RWPE2 (cell line): ENCODE results near the gene SIX2.
A peak's percentile ranks its signal among the peaks of the same experiment; 100 is the strongest.

Experiments used
- ATAC-seq: fragments of 200-7000 bp; cut with Tn5 transposase; 3 replicates; pipeline ENCODE4 v1.9.1; 2021; ENCODE audit warnings: low read depth
- DNase-seq: peaks from one replicate; pipeline ENCODE4 v3.0.0-alpha.2; 2020; ENCODE audit warnings: low spot score
- H3K27ac ChIP-seq: fragments of 450-650 bp; 2 replicates; pipeline ENCODE4 v1.5.1; 2017; ENCODE audit warnings: mild to moderate bottlenecking; ENCODE audit not compliant: poor library complexity, severe bottlenecking
- H3K27me3 ChIP-seq: fragments of 250-450 bp; sonication (Bioruptor Pico); 2 replicates; pipeline ENCODE4 v1.5.1; 2021; ENCODE audit warnings: mild to moderate bottlenecking, moderate library complexity; ENCODE audit not compliant: insufficient read depth, poor library complexity, severe bottlenecking
- H3K36me3 ChIP-seq: fragments of 250-450 bp; sonication (Bioruptor Pico); 2 replicates; pipeline ENCODE4 v1.5.1; 2020; ENCODE audit warnings: low read depth, mild to moderate bottlenecking, moderate library complexity
- H3K4me1 ChIP-seq: fragments of 250-450 bp; sonication (Bioruptor Pico); 2 replicates; pipeline ENCODE4 v1.5.1; 2021; ENCODE audit warnings: mild to moderate bottlenecking, moderate library complexity; ENCODE audit not compliant: insufficient read depth, poor library complexity, severe bottlenecking
- H3K4me3 ChIP-seq: fragments of 250-450 bp; sonication (Bioruptor Pico); 2 replicates; pipeline ENCODE4 v1.5.1; 2021; ENCODE audit warnings: mild to moderate bottlenecking, moderate library complexity; ENCODE audit not compliant: severe bottlenecking
- H3K9me3 ChIP-seq: fragments of 250-450 bp; sonication (Bioruptor Pico); 2 replicates; pipeline ENCODE4 v1.5.1; 2021; ENCODE audit warnings: mild to moderate bottlenecking, moderate library complexity; ENCODE audit not compliant: severe bottlenecking
- TF ChIP-seq, protein P1 (sequence below): fragments of 450-650 bp; IDR thresholded peaks from one replicate; pipeline ENCODE4 v1.5.1; 2017; ENCODE audit warnings: mild to moderate bottlenecking, moderate library complexity; ENCODE audit not compliant: poor library complexity, severe bottlenecking

Gene SIX2

DNA sequence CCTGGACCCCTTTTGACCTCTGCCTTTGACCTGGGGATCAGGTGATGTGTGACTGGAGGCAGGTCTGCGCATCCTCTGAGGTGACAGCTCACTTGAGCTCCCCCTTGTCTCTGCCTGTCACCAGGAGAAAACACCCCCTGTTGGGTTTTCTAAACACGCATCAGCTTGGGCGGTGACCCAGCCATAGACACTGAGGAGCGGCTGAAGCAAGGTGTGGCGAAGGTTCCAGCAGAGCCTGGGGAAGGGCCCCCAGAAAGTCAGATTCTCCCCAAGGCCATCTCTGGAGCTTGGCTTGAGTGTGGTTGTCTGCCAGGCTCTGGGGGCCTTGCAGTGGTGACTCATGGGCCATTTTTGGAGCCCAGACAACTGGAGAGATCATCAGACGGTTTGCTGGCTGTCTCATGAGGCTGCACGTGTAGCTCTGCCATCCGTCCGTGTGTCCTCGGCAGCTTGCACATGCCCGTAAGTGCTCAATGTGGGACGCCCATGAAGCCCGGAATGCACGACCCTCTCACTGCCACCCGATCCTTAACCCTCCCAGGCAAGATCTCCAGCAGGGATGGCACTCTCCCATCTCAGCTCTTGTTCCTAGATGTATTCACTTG lies 38.3 kb downstream of the SIX2 start:
- TF ChIP-seq, protein P1, sequence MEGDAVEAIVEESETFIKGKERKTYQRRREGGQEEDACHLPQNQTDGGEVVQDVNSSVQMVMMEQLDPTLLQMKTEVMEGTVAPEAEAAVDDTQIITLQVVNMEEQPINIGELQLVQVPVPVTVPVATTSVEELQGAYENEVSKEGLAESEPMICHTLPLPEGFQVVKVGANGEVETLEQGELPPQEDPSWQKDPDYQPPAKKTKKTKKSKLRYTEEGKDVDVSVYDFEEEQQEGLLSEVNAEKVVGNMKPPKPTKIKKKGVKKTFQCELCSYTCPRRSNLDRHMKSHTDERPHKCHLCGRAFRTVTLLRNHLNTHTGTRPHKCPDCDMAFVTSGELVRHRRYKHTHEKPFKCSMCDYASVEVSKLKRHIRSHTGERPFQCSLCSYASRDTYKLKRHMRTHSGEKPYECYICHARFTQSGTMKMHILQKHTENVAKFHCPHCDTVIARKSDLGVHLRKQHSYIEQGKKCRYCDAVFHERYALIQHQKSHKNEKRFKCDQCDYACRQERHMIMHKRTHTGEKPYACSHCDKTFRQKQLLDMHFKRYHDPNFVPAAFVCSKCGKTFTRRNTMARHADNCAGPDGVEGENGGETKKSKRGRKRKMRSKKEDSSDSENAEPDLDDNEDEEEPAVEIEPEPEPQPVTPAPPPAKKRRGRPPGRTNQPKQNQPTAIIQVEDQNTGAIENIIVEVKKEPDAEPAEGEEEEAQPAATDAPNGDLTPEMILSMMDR, result no peak
- Histone ChIP-seq H3K27ac (no peak overlapping the region), H3K9me3 (no peaks in the 10 kb centered on the region), H3K27me3 (no peaks in the 10 kb centered on the region), H3K36me3 (no peaks in the 10 kb centered on the region), H3K4me3 (no peak overlapping the region), H3K4me1 (no peaks in the 10 kb centered on the region)
- no peak for DNase-seq
- no peak for ATAC-seq

DNA sequence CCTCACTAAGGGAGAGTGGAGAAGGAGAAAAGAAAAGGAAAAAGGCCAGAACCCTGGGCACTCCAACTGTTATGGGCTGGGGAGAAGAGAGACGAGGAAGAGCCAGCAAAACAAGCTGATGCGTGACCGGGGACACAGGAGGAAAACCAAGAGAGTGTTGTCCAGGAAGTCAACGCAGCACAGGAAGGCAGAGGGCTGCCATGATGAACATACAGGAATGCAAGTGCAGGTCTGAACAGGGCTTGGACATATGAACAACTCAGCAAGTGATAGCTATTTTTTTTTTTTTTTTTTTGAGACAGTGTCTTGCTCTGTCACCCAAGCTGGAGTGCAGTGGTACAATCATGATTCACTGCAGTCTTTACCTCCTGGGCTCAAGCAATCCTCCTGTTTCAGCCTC lies 39.3 kb downstream of the SIX2 start:
- TF ChIP-seq, protein P1, result no peak
- H3K9me3 ChIP-seq, result no peaks in the 10 kb centered on the region
- DNase-seq (no peak), ATAC-seq (peak; percentile 66; the same call in 2 of the 3 replicates)
- H3K36me3 ChIP-seq, result no peaks in the 10 kb centered on the region
- H3K27me3 ChIP-seq, result no peaks in the 10 kb centered on the region
- no peaks in the 10 kb centered on the region for H3K4me1 ChIP-seq
- no peak overlapping the region for H3K27ac ChIP-seq
- H3K4me3 ChIP-seq, result no peak overlapping the region

DNA sequence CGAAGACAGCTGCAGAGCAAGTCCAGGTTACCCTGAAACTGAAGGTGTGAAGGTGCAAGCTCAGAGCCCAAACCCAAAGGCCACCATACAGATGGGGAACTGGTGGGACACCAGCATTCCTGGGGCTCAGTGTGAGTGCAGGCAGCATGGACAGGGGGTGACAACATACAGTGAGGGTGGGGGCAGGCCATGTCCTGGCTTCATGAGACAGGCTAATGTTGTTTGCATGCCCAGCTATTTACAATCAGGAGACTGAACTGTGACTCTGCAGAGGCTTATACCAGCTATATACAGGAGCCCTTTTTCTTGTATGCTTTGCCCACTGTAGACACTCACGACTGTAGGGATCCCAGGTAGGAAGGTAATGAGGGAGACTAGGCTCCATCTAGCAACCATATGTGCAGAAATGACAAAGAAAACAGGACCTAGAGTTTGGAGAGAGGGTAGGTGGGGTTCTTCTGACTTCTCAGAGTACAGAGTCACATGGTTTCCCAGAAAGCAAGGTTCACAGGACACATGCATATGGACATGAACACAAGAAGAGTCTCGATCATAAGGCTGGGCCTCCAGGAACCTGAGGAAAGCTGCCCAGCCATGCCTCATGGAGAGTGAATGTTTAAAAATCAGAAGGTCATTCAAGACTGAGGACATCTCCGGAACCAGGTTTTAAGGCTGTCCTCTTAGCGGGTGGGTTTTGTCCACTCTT lies 41.4 kb downstream of the SIX2 start:
- Histone ChIP-seq H3K4me1 (no peaks in the 10 kb centered on the region), H3K4me3 (no peak overlapping the region), H3K27ac (no peak overlapping the region), H3K36me3 (no peaks in the 10 kb centered on the region), H3K27me3 (no peaks in the 10 kb centered on the region), H3K9me3 (no peaks in the 10 kb centered on the region)
- DNase-seq, result no peak
- TF ChIP-seq, protein P1, result no peak
- ATAC-seq, result no peak

DNA sequence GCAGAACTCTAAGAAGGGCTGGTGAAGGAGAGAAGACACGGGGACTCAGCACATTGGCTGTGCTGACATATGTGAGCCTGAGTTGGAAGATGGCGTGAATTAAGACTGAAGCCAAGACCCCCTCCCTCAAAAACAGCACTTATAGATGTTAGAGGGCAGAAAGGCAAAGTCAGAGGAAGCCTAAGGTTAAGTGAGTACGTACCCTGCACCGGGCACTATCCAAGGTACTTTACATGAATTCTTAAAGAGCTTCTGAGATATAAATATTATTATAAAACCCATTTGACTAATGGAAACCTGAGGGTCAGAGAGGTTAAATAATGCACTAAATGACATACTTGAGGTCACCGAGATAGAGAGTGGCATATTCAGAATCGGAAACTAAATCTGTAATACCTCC lies 42.2 kb downstream of the SIX2 start:
- Histone ChIP-seq H3K27ac (no peak overlapping the region), H3K27me3 (no peaks in the 10 kb centered on the region), H3K36me3 (no peaks in the 10 kb centered on the region), H3K9me3 (no peaks in the 10 kb centered on the region), H3K4me1 (no peaks in the 10 kb centered on the region), H3K4me3 (no peak overlapping the region)
- TF ChIP-seq, protein P1, result no peak
- no peak for ATAC-seq
- DNase-seq, result no peak

DNA sequence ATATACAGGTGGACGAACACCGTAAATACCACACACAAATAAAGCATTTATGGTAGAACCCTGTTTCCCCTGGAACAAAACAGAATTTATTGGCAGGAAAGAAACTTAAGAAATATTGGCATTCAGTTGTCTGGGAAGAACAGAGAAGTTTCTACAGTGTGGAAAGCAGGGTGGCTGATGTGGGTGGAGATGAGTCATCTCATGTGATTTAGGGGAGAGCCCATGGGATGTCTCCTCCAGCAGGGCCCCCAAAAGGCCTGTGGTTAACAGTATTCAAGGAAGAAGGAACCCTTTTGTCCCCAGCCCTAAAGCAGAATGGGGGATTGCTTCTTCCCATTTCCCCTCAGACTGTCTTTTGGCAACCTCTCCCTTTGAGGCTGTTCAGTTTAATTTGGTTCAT lies 43.6 kb downstream of the SIX2 start:
- ATAC-seq, result no peak
- no peaks in the 10 kb centered on the region for H3K9me3 ChIP-seq
- no peaks in the 10 kb centered on the region for H3K4me1 ChIP-seq
- H3K27me3 ChIP-seq, result no peaks in the 10 kb centered on the region
- no peak for DNase-seq
- TF ChIP-seq, protein P1, result no peak
- H3K27ac ChIP-seq, result no peak overlapping the region
- H3K4me3 ChIP-seq, result no peak overlapping the region
- H3K36me3 ChIP-seq, result no peaks in the 10 kb centered on the region
